DOHH2 (cell line): ENCODE results near the gene FOSL2.

Source experiments
- EZH2phosphoT487 ChIP-seq: fragments of 200-600 bp; sonication (generic); IDR thresholded peaks from 2 replicates; pipeline ENCODE4 v1.6.1; 2017; ENCODE audit warnings: borderline replicate concordance, mild to moderate bottlenecking, antibody characterized with exemption, low read length, moderate library complexity, mixed read lengths
- TF ChIP-seq, protein P1 (sequence below): fragments of 200-600 bp; sonication (generic); IDR thresholded peaks from one replicate; pipeline ENCODE4 v1.5.1; 2014; ENCODE audit warnings: antibody characterized with exemption, mild to moderate bottlenecking, low read depth, low read length; ENCODE audit not compliant: poor library complexity, severe bottlenecking

DNA sequence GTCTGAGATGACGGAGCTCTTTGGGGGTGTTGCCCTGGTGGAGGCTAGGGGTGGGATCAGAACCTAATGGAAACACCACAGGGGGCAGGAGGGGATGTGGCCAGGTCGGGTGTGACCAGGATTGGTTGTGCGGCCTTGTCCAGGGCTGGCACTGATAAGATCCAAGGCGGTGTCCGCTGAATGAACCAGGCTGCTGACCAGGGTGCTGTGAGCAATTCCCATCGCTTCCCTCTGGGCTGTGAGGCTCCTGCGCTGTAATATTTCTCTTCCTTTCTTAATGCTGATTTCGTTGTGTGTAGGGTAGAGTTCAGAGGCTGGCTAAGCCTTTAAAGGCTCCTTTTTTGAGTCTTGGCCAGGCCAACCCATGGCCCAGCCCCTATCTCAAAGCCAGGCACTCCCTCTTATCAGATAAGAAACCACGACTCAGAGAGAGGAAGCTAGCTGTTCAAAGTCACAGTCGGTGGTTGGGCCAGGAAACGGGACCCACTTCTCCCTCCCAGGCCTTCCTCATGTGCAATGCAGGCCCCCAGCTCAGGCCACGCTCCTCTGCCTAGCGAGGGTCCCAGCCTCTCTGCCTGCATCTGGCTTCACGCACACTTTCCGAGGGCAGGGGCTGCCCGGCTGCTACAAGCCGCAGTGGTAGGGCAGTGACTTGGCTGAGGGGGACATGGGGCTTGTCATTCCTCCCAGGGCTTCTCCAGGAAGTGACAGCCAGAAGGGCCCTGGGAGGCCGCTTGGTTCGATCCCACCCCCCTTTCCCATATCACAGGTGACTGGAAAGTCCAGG lies 26.0 kb upstream of the FOSL2 start:
- TF ChIP-seq, protein P1, sequence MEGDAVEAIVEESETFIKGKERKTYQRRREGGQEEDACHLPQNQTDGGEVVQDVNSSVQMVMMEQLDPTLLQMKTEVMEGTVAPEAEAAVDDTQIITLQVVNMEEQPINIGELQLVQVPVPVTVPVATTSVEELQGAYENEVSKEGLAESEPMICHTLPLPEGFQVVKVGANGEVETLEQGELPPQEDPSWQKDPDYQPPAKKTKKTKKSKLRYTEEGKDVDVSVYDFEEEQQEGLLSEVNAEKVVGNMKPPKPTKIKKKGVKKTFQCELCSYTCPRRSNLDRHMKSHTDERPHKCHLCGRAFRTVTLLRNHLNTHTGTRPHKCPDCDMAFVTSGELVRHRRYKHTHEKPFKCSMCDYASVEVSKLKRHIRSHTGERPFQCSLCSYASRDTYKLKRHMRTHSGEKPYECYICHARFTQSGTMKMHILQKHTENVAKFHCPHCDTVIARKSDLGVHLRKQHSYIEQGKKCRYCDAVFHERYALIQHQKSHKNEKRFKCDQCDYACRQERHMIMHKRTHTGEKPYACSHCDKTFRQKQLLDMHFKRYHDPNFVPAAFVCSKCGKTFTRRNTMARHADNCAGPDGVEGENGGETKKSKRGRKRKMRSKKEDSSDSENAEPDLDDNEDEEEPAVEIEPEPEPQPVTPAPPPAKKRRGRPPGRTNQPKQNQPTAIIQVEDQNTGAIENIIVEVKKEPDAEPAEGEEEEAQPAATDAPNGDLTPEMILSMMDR = no peak
- no peak for TF ChIP-seq EZH2phosphoT487
